IMR-90 (cell line): ENCODE results near the gene PNMA5. TPM values are rescaled to one million over a fixed set of nuclear protein-coding genes. Genes with fewer than 3 reads are reported as not detected.
"Not testable (repeated sequence)": the region's sequence is repeated elsewhere in the genome, so short reads cannot be mapped to it uniquely, and the experiment has no call there.

ENCODE experiments used
- ATAC-seq: fragments of 200-7000 bp; cut with Tn5 transposase; 2 replicates; pipeline ENCODE4 v1.9.1; 2020; ENCODE audit warnings: low read depth, mild to moderate bottlenecking, moderate library complexity
- BruUV-seq: library from RNA; stranded (reverse); fragments of 400-500 nt; replicated peaks from 2 replicates; lab custom pipeline; 2021; lab: Mats Ljungman, UMichigan
- CTCF ChIA-PET: fragments of 300-600 bp; formaldehyde crosslinking; extraction: SDS; loops from one replicate; lab custom pipeline; 2021; ENCODE audit warnings: antibody characterized with exemption; lab: Yijun Ruan, JAX
- POLR2A ChIA-PET: fragments of 300-600 bp; sonication (Branson Sonifier 250); formaldehyde crosslinking; loops from one replicate; lab custom pipeline; 2022; ENCODE audit warnings: antibody characterized with exemption; ENCODE audit not compliant: unreplicated experiment; lab: Charles Lee
- DNase-seq: peaks from one replicate; pipeline ENCODE4 v3.0.0; 2013
- H2AFZ ChIP-seq: replicated peaks from 2 replicates; pipeline ENCODE3; 2013; ENCODE audit warnings: low read length, mild to moderate bottlenecking; ENCODE audit not compliant: poor library complexity
- H2AK5ac ChIP-seq: 2 replicates; pipeline ENCODE4 v1.6.1; 2013; ENCODE audit warnings: low read depth, low read length, inconsistent platforms
- H2AK9ac ChIP-seq: replicated peaks from 2 replicates; pipeline ENCODE3; 2013; ENCODE audit warnings: mild to moderate bottlenecking, low read depth, low read length, moderate library complexity; ENCODE audit not compliant: poor library complexity
- H2BK120ac ChIP-seq: 2 replicates; pipeline ENCODE4 v1.6.1; 2013; ENCODE audit warnings: low read depth, low read length, inconsistent platforms
- H2BK15ac ChIP-seq: 3 replicates; pipeline ENCODE4 v1.6.1; 2013; ENCODE audit warnings: low read depth, low read length, inconsistent platforms
- H2BK20ac ChIP-seq: 2 replicates; pipeline ENCODE4 v1.6.1; 2013; ENCODE audit warnings: low read depth, mild to moderate bottlenecking, inconsistent platforms, low read length, moderate library complexity
- H2BK5ac ChIP-seq: 2 replicates; pipeline ENCODE4 v1.6.1; 2013; ENCODE audit warnings: mild to moderate bottlenecking, low read depth, low read length, inconsistent platforms; ENCODE audit not compliant: poor library complexity, severe bottlenecking
- H3K14ac ChIP-seq: replicated peaks from 2 replicates; pipeline ENCODE4 v1.6.1; 2013; ENCODE audit warnings: low read depth, low read length, inconsistent platforms
- H3K18ac ChIP-seq: 2 replicates; pipeline ENCODE4 v1.6.1; 2013; ENCODE audit warnings: low read depth, low read length, control low read depth
- H3K23ac ChIP-seq: 2 replicates; pipeline ENCODE4 v1.6.1; 2013; ENCODE audit warnings: low read depth, low read length, inconsistent platforms
- H3K27ac ChIP-seq: 2 replicates; pipeline ENCODE4 v1.5.1; 2013; ENCODE audit warnings: mild to moderate bottlenecking, control low read depth, low read length; ENCODE audit not compliant: insufficient read depth
- H3K27me3 ChIP-seq: 2 replicates; pipeline ENCODE4 v1.6.1; 2013; ENCODE audit warnings: low read length; ENCODE audit not compliant: control insufficient read depth, insufficient read depth
- H3K36me3 ChIP-seq: 2 replicates; pipeline ENCODE4 v1.6.1; 2013; ENCODE audit warnings: low read length, mixed read lengths; ENCODE audit not compliant: control insufficient read depth, insufficient read depth
- H3K4ac ChIP-seq: 2 replicates; pipeline ENCODE4 v1.6.1; 2013; ENCODE audit warnings: low read depth, low read length, inconsistent platforms
- H3K4me1 ChIP-seq: 2 replicates; pipeline ENCODE4 v1.6.1; 2013; ENCODE audit warnings: low read length, mixed read lengths; ENCODE audit not compliant: control insufficient read depth, insufficient read depth
- H3K4me2 ChIP-seq: 2 replicates; pipeline ENCODE4 v1.6.1; 2013; ENCODE audit warnings: low read depth, mild to moderate bottlenecking, control low read depth, low read length, moderate library complexity
- H3K4me3 ChIP-seq: 2 replicates; pipeline ENCODE4 v1.5.1; 2013; ENCODE audit warnings: low read depth, mild to moderate bottlenecking, control low read depth, low read length, moderate library complexity; ENCODE audit not compliant: insufficient read depth
- H3K56ac ChIP-seq: 2 replicates; pipeline ENCODE4 v1.6.1; 2013; ENCODE audit warnings: low read length, inconsistent platforms; ENCODE audit not compliant: insufficient read depth; ENCODE audit errors: extremely low read depth
- H3K79me1 ChIP-seq, 2 experiments: 2 replicates each; pipeline ENCODE4 v1.6.1; 2013; ENCODE audit warnings: low read length in 2 of 2, inconsistent platforms in 1 of 2, low read depth in 1 of 2
- H3K9ac ChIP-seq: 2 replicates; pipeline ENCODE4 v1.6.1; 2013; ENCODE audit warnings: low read depth, low read length, control low read depth
- H3K9me1 ChIP-seq: 2 replicates; pipeline ENCODE4 v1.6.1; 2013; ENCODE audit warnings: low read length, inconsistent platforms; ENCODE audit not compliant: insufficient read depth
- H3K9me3 ChIP-seq: 2 replicates; pipeline ENCODE4 v1.6.1; 2013; ENCODE audit warnings: low read length; ENCODE audit not compliant: control insufficient read depth, insufficient read depth
- H4K20me1 ChIP-seq: 2 replicates; pipeline ENCODE4 v1.6.1; 2013; ENCODE audit warnings: low read length, inconsistent platforms; ENCODE audit not compliant: insufficient read depth
- H4K5ac ChIP-seq: 2 replicates; pipeline ENCODE4 v1.6.1; 2013; ENCODE audit warnings: mild to moderate bottlenecking, low read depth, low read length, control low read depth
- H4K8ac ChIP-seq, 2 experiments: 2 replicates each; pipeline ENCODE4 v1.6.1; 2013; ENCODE audit warnings: low read depth in 2 of 2, low read length in 2 of 2, control low read depth in 1 of 2, inconsistent platforms in 1 of 2
- H4K91ac ChIP-seq: 2 replicates; pipeline ENCODE4 v1.6.1; 2013; ENCODE audit warnings: low read depth, low read length, inconsistent platforms; ENCODE audit not compliant: insufficient read depth
- WGBS, 2 experiments: methylation state at CpG; one replicate each; pipeline versions ENCODE4 v1.1.5 to v1.1.7; 2013; ENCODE audit warnings: missing lambda C conversion rate in 2 of 2; ENCODE audit not compliant: insufficient read length in 1 of 2; ENCODE audit errors: extremely low coverage in 2 of 2; 5-methylcytosine and 5-hydroxymethylcytosine counted together
- dilution Hi-C: fragments of 300-500 bp; cut with HindIII; formaldehyde crosslinking; loops from one replicate; pipeline ENCODE4 v1.14.3; 2018; ENCODE audit warnings: low sequenced_read_pairs; ENCODE audit not compliant: unreplicated experiment
- in situ Hi-C: fragments of 300-500 bp; cut with MboI; formaldehyde crosslinking; loops from 3 replicates; pipeline ENCODE4 v1.14.3; 2019; ENCODE audit warnings: low sequenced_read_pairs, inconsistent platforms, mixed read lengths
- intact Hi-C: fragments of 100-400 bp; cut with micrococcal nuclease; formaldehyde crosslinking; loops from 2 replicates; pipeline ENCODE4 v1.10.0; 2022
- polyA plus RNA-seq, 3 experiments: library from polyadenylated mRNA; depleted of rRNA; stranded (reverse); fragments of >200 nt; gene quantifications; 2 replicates each; pipeline ENCODE4 v1.2.3, GENCODE V29; 2012; ENCODE audit warnings: low replicate concordance in 1 of 3
- total RNA-seq: library from RNA; depleted of rRNA; stranded (reverse); fragments of >200 nt; gene quantifications from 2 replicates; pipeline ENCODE4 v1.2.3, GENCODE V29; 2012

The PNMA5 gene
- total and polyA plus RNA-seq, 2 of the 4 experiments (the other 2 are of a cell fraction), result not detected

GRCh38 chrX:152985383-152985782 is 8.5 kb downstream of the PNMA5 start:
- H2AK5ac ChIP-seq, H2BK5ac ChIP-seq, intact Hi-C loops, H3K27me3 ChIP-seq, CTCF ChIA-PET, H4K8ac ChIP-seq, H3K4me3 ChIP-seq, H3K56ac ChIP-seq, DNase-seq, H4K20me1 ChIP-seq, H2BK20ac ChIP-seq, H3K9ac ChIP-seq, H3K4me2 ChIP-seq, H3K79me1 ChIP-seq, H3K4me1 ChIP-seq, H3K36me3 ChIP-seq, H2BK15ac ChIP-seq, H3K18ac ChIP-seq, H3K23ac ChIP-seq, H3K27ac ChIP-seq, H4K5ac ChIP-seq, dilution Hi-C loops, H2AFZ ChIP-seq, H3K4ac ChIP-seq, ATAC-seq, H3K9me3 ChIP-seq, H3K9me1 ChIP-seq, POLR2A ChIA-PET, H4K91ac ChIP-seq, H2AK9ac ChIP-seq, in situ Hi-C loops, H3K14ac ChIP-seq, BruUV-seq, H2BK120ac ChIP-seq: not testable (repeated sequence)
- WGBS, 2 experiments, result no CpG with 5 or more reads among the region's 4 CpGs
